ENCODE measurements around the gene COL8A1.

The COL8A1 gene

GRCh38 chr3:99639579-99639978 lies 1.2 kb downstream of the COL8A1 start:
- DNase-seq (ENCODE audit: low spot score): no peak

DNA sequence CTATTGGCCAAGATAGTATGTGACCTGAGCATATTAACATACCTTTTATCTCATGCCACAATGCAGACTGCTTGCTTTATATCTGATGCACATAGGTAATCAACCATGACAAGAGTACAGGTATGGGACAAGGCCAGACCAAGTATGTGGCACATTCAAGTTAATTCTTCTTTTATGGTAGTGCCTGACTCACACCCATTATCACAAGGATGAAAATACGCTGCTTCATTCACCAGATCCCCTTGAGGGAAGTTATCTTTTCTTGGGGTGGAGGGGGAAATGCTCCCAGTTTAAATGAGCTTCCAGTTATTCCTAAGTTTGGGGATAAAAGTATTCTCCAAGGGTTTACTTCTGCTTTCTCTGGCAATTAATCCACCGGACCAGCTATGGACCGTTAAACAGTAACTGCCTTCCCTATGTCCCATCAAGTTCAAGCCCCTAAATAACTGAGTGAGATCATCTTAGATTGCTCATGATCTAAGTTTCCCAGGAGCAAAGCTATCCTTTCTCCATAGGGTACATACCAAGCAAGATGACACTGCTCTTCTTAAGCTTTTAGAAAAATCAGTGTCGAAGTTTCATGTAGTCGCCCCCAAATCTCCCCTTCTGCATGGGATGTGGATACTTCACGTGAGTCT lies 1.9 kb downstream of the COL8A1 start:
- no peak for DNase-seq (ENCODE audit: low spot score)

GRCh38 chr3:99641480-99641879 lies 3.1 kb downstream of the COL8A1 start:
- no peak for DNase-seq (ENCODE audit: low spot score)

DNA sequence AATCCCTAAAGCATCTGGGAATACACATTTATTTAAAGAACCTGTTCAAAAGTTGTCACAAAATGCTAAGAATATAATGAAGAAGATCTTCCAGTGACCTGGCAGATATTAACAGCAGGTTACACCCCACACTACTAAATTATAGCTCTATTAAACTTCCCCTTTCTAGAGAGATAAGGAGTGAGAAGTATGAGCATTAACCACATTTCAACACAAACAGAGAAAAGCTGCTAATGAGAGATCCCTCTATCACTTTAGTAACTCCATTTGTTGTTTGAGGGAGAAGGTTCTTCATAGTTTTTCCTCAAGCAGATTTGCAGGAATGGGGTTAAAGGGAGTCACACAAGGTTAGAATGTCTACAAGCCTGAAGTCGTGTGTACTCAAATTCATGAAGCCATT lies 3.6 kb downstream of the COL8A1 start:
- DNase-seq (ENCODE audit: low spot score): no peak

DNA sequence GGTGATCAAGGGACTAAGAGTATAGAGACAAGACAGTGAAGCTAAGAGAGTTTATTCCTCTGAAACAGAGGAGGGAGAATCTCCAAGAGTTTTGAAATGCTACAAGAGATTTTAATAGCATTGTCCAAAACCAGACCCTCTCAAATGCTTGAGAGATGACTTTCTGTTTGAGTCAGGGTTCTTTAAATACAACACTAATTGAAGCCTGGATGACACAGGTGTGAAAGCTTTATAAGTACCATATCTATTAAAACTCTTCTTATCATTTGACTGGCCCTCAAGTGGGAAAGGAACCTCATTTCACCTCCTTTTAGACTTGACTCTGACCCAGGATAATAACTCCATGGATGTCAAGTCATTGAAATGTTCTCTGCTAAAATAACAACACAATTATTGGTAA lies 5.6 kb downstream of the COL8A1 start:
- DNase-seq (ENCODE audit: low spot score): no peak

GRCh38 chr3:99644746-99645145 lies 6.4 kb downstream of the COL8A1 start:
- DNase-seq (ENCODE audit: low spot score): no peak

- peak; percentile 4 for DNase-seq (ENCODE audit: low spot score)
Observed at GRCh38 chr3:99645277-99646106, 7.1 kb downstream of the COL8A1 start.

DNA sequence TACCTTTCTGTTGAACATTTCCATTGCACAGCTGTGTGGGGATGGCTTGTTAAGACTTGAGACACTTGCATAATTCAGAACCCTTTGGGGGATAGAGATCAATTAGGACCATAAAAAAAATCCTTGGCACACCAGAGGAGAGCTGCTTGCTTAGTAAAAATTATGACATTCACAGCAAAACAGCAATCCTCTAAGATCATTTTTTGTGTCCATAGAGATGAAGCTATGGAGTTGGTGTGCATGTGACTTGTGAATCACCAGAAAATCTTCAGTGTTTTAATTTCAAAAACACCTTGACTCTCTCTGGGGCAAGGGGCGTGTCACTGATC lies 7.7 kb downstream of the COL8A1 start:
- no peak for DNase-seq (ENCODE audit: low spot score)

DNA sequence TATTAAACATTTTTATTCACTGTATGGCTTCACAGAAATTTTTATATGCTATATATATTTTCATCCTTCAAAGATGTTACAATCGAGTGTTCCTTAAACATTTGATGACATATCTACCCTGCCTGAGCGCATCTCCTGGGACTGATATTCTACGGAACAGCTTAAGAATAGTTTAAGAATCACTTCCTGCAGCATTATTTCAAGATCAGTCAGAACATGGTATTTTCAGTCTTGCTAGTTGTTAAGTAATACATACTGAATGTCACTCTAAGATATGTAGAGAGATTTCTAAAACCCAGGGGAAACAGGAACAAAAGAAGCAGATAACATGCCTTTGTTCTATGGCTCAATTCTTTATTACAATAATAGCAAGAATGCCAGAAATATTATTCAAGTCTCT lies 8.7 kb downstream of the COL8A1 start:
- no peak for DNase-seq (ENCODE audit: low spot score)

DNA sequence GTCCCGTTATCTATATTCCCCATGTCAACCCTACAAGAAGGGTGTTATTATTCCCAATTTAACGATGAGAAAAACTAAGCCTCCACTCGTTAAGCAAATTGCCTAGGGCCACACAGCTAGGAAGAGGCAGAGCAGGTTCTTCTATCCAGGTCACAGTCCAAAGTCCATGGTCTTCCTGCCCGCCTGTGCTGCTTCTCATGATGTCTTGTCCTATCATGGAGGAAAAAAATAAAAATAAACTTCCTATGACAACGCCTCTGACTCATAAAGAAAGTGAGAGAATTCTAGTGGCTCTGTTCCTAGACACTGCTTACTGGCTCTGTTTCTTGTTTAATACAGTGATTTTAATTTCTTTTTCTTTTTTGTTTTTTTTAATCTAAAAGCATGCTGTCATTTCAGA lies 9.7 kb downstream of the COL8A1 start:
- DNase-seq (ENCODE audit: low spot score): no peak

- DNase-seq (ENCODE audit: low spot score): no peak
Observed at GRCh38 chr3:99648516-99648915, 10.1 kb downstream of the COL8A1 start.

DNA sequence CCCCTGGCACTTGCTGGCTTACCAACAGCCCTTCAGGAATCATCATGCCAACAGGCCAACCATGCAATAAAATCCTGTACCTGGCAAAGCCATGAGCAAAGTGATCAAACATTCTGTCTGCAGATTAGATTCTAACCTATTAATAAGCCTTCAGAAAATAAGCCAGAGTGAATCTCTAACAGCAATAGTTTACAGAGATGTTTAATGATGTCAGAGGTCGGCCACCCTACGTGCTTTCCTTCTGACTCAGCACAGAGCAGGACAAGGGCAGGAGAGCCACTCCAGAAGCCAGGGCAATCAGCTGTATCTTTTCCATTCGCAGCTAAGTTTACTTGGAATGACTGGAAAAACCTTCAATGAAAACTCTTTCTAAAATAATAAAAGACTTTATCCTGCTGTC lies 13.1 kb downstream of the COL8A1 start:
- DNase-seq (ENCODE audit: low spot score): no peak

- no peak for DNase-seq (ENCODE audit: low spot score)
Observed at GRCh38 chr3:99656624-99657023, 18.2 kb downstream of the COL8A1 start.

DNA sequence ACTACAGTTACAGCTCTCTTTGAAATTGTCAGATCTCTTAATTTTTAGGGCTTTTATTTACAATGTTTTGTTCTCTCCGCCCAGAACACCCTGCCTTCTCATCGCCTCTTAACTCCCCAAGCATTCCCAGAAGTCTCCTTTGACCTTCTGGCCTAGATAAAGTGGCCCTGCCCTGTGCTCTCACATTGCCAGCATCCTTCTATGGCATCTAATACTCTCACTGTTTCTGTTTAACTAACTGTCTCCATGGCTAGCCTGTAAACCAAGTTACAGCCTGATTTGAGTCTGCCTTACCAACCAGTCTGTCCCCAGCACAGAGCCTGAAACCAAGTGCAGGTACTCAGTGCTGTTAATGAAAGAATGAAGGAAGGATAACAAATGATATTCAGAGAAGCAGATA lies 19.9 kb downstream of the COL8A1 start:
- no peak for DNase-seq (ENCODE audit: low spot score)

GRCh38 chr3:99659032-99659431 lies 20.6 kb downstream of the COL8A1 start:
- DNase-seq (ENCODE audit: low spot score): no peak

DNA sequence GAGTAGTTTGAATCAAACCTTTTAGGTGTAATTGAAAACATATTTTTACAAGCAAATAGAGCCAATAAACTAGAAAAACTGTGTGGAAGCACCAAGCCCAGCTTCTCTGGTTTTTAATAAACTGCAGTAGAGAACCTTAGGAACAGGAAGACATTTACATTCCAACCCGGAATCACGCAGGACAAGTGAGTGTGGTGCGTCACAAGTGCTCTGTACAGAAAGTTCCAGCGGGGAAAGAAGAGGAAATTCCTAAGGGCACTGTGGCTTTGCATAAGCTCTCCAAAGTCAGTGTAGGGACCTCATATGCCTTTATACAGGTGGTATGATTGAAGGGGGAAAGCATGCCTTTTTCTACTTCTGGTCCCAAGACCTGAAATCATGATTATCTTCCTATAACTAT lies 21.6 kb downstream of the COL8A1 start:
- no peak for DNase-seq (ENCODE audit: low spot score)

GRCh38 chr3:99662838-99663570 lies 24.6 kb downstream of the COL8A1 start:
- no peak for DNase-seq (ENCODE audit: low spot score)

- no peak for DNase-seq (ENCODE audit: low spot score)
Observed at GRCh38 chr3:99663977-99664376, 25.6 kb downstream of the COL8A1 start.

DNA sequence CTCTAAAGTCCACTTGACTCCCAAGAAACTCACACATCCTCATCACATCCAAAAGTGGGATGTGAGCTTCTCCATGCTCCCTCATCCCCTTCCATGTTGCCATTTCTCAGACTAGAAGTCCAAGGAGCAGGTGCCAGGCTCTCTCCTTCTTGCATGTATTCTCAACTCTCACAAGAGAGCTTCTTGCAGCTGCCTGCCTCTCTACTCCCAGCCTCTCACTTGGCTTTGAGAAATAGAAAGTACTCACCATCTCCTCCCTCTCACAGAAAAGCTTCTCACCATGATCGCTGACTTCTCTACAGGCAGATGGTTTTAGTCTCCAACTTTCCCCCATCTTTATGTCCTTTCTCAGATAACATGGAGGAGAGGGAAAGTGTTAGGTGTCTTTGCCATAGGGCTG lies 26.6 kb downstream of the COL8A1 start:
- no peak for DNase-seq (ENCODE audit: low spot score)

DNA sequence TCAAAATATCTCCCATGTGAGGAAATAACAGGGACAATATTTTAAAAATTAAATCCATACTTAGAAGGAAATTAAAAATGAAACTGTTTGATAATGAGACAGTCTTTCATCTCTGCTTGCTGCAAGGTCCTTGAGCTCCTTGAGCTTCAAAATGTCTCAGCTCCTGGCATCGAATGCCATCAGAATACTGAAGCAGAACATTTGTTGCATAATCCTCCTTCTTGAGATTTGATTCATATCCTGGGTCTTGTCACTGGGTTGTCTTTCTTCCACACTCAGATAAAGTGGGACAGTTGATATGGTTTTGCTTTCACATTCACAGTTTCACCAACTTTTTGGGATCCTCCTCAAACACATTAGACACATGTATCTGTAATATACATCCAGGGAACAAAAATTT lies 27.8 kb downstream of the COL8A1 start:
- no peak for DNase-seq (ENCODE audit: low spot score)

- no peak for DNase-seq (ENCODE audit: low spot score)
Observed at GRCh38 chr3:99668044-99668443, 29.6 kb downstream of the COL8A1 start.

GRCh38 chr3:99669879-99670555 lies 31.6 kb downstream of the COL8A1 start:
- no peak for DNase-seq (ENCODE audit: low spot score)

All from SK-N-DZ (cell line).